ENCODE data around the gene FBXO21. TPM values are rescaled to one million over a fixed set of nuclear protein-coding genes. Genes with fewer than 3 reads are reported as not detected.

Gene FBXO21
- total and polyA plus RNA-seq, 2 of the 13 experiments (the other 11 are each of a cell fraction or from before 2014, with no cell fraction given) = 15.6 to 32.5 TPM

- no peaks in the 10 kb centered on the region for H4K20me1 ChIP-seq (ENCODE audit: insufficient read depth, low read length)
- no peak overlapping the region for H3K4me2 ChIP-seq (ENCODE audit: low read depth, low read length)
- in situ Hi-C loops (cut with HindIII; ENCODE audit: extremely low pct_ligation_motif_present, low pct_unique_long_range_greater_than_20kb) (loop anchor here (10.0 kb wide), 2 partner anchors 350 to 610 kb away; no protein-coding TSS in a partner anchor), intact Hi-C loops (cut with micrococcal nuclease; ENCODE audit: unreplicated experiment) (loop anchor here (5.0 to 10.0 kb wide), 2 partner anchors 352 to 440 kb away; no protein-coding TSS in a partner anchor)
- BruUV-seq (replicated peaks) = no TSS peak
- 7% methylated on average over 2 of the region's 2 CpGs for WGBS (ENCODE audit: low lambda C conversion rate)
- no peaks in the 10 kb centered on the region for H3K79me2 ChIP-seq (ENCODE audit: insufficient read depth, low read length)
- peaks cover 3 to 17% of the 10 kb centered on the region in 2 experiments; a peak in 4 of 5 replicates for H3K27me3 ChIP-seq (ENCODE audit: control insufficient read depth in 1 of 2, insufficient read depth in 2 of 2, low read length in 2 of 2)
- no peak overlapping the region for H3K9ac ChIP-seq (ENCODE audit: insufficient read depth, low read depth, low read length)
- H2AFZ ChIP-seq (ENCODE audit: low read length) = no peak overlapping the region
- no peak overlapping the region for H3K27ac ChIP-seq (ENCODE audit: extremely low read length, insufficient read depth, low read length)
- no peaks in the 10 kb centered on the region for H3K9me3 ChIP-seq (ENCODE audit: low read length)
- ChIA-PET POLR2A (no interaction called here), CTCF (ENCODE audit: low intra/inter-chr PET ratio, low total read pairs) (no interaction called here)
- TF ChIP-seq ZNF782 (CRISPR knock-in tag; IDR thresholded peaks at IDR 0.05; ENCODE audit: borderline replicate concordance) (no peak), PRDM10 (CRISPR knock-in tag; IDR thresholded peaks at IDR 0.05; ENCODE audit: low read depth) (no peak), CHCHD3 (CRISPR knock-in tag; IDR thresholded peaks at IDR 0.05) (no peak), TAF1 (CRISPR knock-in tag; IDR thresholded peaks at IDR 0.05) (no peak), HOMEZ (CRISPR knock-in tag; IDR thresholded peaks at IDR 0.05; ENCODE audit: low read depth) (no peak), ZNF670 (CRISPR knock-in tag; IDR thresholded peaks at IDR 0.05; ENCODE audit: borderline replicate concordance) (no peak), HIC2 (CRISPR knock-in tag; IDR thresholded peaks at IDR 0.05; ENCODE audit: low read depth) (no peak), SMAD9 (CRISPR knock-in tag; IDR thresholded peaks at IDR 0.05) (no peak), TMF1 (CRISPR knock-in tag; IDR thresholded peaks at IDR 0.05; ENCODE audit: low read depth) (no peak), ARNTL (CRISPR knock-in tag; IDR thresholded peaks at IDR 0.05) (no peak), ZNF709 (CRISPR knock-in tag; IDR thresholded peaks at IDR 0.05) (no peak), MED8 (CRISPR knock-in tag; IDR thresholded peaks at IDR 0.05; ENCODE audit: insufficient replicate concordance) (no peak), ZNF20 (CRISPR knock-in tag; IDR thresholded peaks at IDR 0.05) (no peak), ZNF101 (CRISPR knock-in tag; IDR thresholded peaks at IDR 0.05; ENCODE audit: borderline replicate concordance, low read depth) (no peak), MYPOP (CRISPR knock-in tag; IDR thresholded peaks at IDR 0.05) (no peak), ZFP36 (IDR thresholded peaks at IDR 0.05; ENCODE audit: borderline replicate concordance, low read depth, low read length, partially characterized antibody) (no peak), HCFC1 (IDR thresholded peaks at IDR 0.05; ENCODE audit: low read depth, low read length) (no peak), ZSCAN25 (CRISPR knock-in tag; IDR thresholded peaks at IDR 0.05) (no peak)
- FAIRE-seq (no peak), DNase-seq (ENCODE audit: low spot score) (no peak), ATAC-seq (no peak)
- H3K4me1 ChIP-seq (ENCODE audit: insufficient read depth, low read length) = no peaks in the 10 kb centered on the region
- H3K36me3 ChIP-seq (replicated peaks in 1 of 2; ENCODE audit: control insufficient read depth in 1 of 2, insufficient read depth in 2 of 2, low read length in 2 of 2) = no peaks in the 10 kb centered on the region
- H3K4me3 ChIP-seq (replicated peaks in 1 of 3; ENCODE audit: insufficient read depth in 1 of 3, low read depth in 2 of 3, low read length in 3 of 3) = no peak overlapping the region
Measured at GRCh38 chr12:117235261-117235660, 45.0 kb upstream of the FBXO21 start.

Data from HepG2 (cell line).